HFFc6 (cell line): Measurements from ENCODE around the gene IL24. TPM values are rescaled to one million over a fixed set of nuclear protein-coding genes. Genes with fewer than 3 reads are reported as not detected.

Experiments used
- DNase-seq: peaks from one replicate; pipeline ENCODE4 v3.0.0-alpha.2; 2018
- H3K27ac Mint-ChIP-seq: 2 replicates; pipeline ENCODE4 v1.8.0; 2020; ENCODE audit warnings: mild to moderate bottlenecking, mixed read lengths
- H3K27me3 Mint-ChIP-seq: 2 replicates; pipeline ENCODE4 v1.8.0; 2021; ENCODE audit warnings: mild to moderate bottlenecking, moderate library complexity, mixed read lengths; ENCODE audit not compliant: insufficient read depth
- H3K36me3 Mint-ChIP-seq: 2 replicates; pipeline ENCODE4 v1.8.0; 2021; ENCODE audit warnings: low read depth, mixed read lengths
- H3K4me1 Mint-ChIP-seq: 2 replicates; pipeline ENCODE4 v1.8.0; 2020; ENCODE audit warnings: low read depth, mixed read lengths
- H3K4me3 Mint-ChIP-seq: 2 replicates; pipeline ENCODE4 v1.8.0; 2020; ENCODE audit warnings: mild to moderate bottlenecking, moderate library complexity, mixed read lengths
- H3K9me3 Mint-ChIP-seq: 2 replicates; pipeline ENCODE4 v1.8.0; 2020; ENCODE audit warnings: mild to moderate bottlenecking, mixed read lengths
- total RNA-seq, 6 experiments: library from RNA; stranded (reverse); fragmentation: NEBNext Ultra II Directional; extraction: Animal tissue kit (Norgen Biotek cat#: 25700); gene quantifications; 2 replicates in 1 of 6; 3 replicates in 5 of 6; pipeline ENCODE4 v1.2.3, GENCODE V29; 2021
- TF ChIP-seq, protein P1 (sequence below): fragments of 200-600 bp; sonication (generic); IDR thresholded peaks from 2 replicates; pipeline ENCODE4 v1.5.0; 2021; ENCODE audit warnings: antibody characterized with exemption, mild to moderate bottlenecking

IL24 gene
- total RNA-seq, 6 experiments from 2014 or later, result 0.24 TPM; not detected in 5

DNA sequence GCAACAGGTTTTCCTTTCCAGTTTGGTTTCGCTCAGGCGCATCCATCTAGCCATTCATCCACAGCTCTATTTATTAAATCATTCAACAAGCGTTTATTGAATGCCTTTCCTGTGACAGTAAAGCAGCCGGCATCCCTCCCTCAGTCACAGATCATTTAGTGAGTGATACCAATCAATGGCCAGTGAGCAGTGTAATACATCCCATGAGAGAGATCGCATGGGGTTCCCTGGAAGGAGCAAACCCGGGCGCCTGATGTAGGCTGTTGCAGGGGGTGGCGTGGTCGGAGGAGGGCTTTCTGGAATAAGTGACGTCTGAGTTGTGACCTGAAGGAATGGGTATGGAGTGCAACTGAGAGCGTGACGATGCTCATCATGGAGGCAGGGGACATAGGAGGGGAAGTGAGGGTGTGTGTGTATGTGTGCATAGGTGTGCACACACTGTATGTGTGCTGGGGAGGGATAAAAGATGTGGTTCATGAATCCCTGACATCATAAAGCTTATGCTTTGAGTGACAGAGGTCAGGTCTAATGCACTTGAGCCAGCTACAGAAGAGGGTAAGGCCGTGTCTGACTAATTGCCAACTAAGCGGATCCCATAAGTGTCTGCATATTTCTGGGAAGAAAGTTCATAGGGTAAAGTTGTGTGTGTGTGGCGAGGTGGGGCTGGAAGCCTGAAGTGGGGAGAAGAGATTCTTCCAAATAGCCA lies 17.9 kb downstream of the IL24 start:
- no peaks in the 10 kb centered on the region for H3K36me3 Mint-ChIP-seq
- no peak overlapping the region for H3K27ac Mint-ChIP-seq
- no peaks in the 10 kb centered on the region for H3K9me3 Mint-ChIP-seq
- no peak overlapping the region for H3K4me3 Mint-ChIP-seq
- peaks cover 15% of the 10 kb centered on the region for H3K27me3 Mint-ChIP-seq
- no peak for DNase-seq
- peaks cover 4% of the 10 kb centered on the region for H3K4me1 Mint-ChIP-seq
- TF ChIP-seq, protein P1, sequence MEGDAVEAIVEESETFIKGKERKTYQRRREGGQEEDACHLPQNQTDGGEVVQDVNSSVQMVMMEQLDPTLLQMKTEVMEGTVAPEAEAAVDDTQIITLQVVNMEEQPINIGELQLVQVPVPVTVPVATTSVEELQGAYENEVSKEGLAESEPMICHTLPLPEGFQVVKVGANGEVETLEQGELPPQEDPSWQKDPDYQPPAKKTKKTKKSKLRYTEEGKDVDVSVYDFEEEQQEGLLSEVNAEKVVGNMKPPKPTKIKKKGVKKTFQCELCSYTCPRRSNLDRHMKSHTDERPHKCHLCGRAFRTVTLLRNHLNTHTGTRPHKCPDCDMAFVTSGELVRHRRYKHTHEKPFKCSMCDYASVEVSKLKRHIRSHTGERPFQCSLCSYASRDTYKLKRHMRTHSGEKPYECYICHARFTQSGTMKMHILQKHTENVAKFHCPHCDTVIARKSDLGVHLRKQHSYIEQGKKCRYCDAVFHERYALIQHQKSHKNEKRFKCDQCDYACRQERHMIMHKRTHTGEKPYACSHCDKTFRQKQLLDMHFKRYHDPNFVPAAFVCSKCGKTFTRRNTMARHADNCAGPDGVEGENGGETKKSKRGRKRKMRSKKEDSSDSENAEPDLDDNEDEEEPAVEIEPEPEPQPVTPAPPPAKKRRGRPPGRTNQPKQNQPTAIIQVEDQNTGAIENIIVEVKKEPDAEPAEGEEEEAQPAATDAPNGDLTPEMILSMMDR, result no peak

GRCh38 chr1:206916000-206916709 lies 18.9 kb downstream of the IL24 start:
- Mint-ChIP-seq H3K4me1 (peaks cover 4% of the 10 kb centered on the region), H3K9me3 (no peaks in the 10 kb centered on the region), H3K27ac (no peak overlapping the region), H3K27me3 (peaks cover 15% of the 10 kb centered on the region), H3K4me3 (no peak overlapping the region), H3K36me3 (no peaks in the 10 kb centered on the region)
- DNase-seq, result no peak
- TF ChIP-seq, protein P1, result no peak

DNA sequence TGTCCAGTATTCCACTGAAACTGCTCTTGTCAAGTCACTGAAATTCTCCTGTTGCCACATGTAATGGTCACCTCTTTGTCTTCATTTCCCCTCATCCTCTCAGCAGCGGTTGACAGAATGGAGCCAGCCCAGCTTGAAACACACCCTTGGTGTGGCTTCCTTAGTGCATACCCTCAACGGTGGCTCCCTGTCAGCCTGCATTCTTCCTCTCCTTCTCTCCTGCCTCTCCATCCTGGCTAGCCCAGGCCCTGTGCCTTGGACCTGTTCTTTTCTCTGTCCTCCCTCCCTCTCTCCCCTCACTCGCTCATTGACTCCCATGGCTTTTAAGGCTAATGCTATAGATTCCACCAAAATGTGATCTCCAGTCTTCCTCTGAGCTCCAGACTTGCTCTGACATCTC lies 20.8 kb downstream of the IL24 start:
- peaks cover 15% of the 10 kb centered on the region for H3K27me3 Mint-ChIP-seq
- H3K27ac Mint-ChIP-seq, result no peak overlapping the region
- no peaks in the 10 kb centered on the region for H3K4me1 Mint-ChIP-seq
- H3K36me3 Mint-ChIP-seq, result no peaks in the 10 kb centered on the region
- H3K9me3 Mint-ChIP-seq, result no peaks in the 10 kb centered on the region
- no peak for DNase-seq
- no peak overlapping the region for H3K4me3 Mint-ChIP-seq
- TF ChIP-seq, protein P1, result no peak

GRCh38 chr1:206921772-206922265 lies 24.6 kb downstream of the IL24 start, which contains the start of gene FCMR:
Gene FCMR (minus strand): TSS chr1:206921941. CDS start chr1:206921854, 87 bp downstream.
- no peak within 1 kb of the TSS for H3K27ac Mint-ChIP-seq
- H3K27me3 Mint-ChIP-seq, result peaks cover 9% of the 10 kb centered on the region
- H3K4me1 Mint-ChIP-seq, result peaks cover 7% of the 10 kb centered on the region; the same call in 1 of the 2 replicates
- no peak for DNase-seq
- TF ChIP-seq, protein P1, result no peak
- H3K4me3 Mint-ChIP-seq, result no peak within 1 kb of the TSS
- no peaks in the 10 kb centered on the region for H3K9me3 Mint-ChIP-seq
- H3K36me3 Mint-ChIP-seq, result no peaks in the 10 kb centered on the region

GRCh38 chr1:206922524-206922923 lies 25.3 kb downstream of the IL24 start:
- TF ChIP-seq, protein P1, result no peak
- Mint-ChIP-seq H3K4me3 (no peak overlapping the region), H3K4me1 (peaks cover 13% of the 10 kb centered on the region), H3K9me3 (no peaks in the 10 kb centered on the region), H3K36me3 (no peaks in the 10 kb centered on the region), H3K27me3 (peaks cover 5% of the 10 kb centered on the region), H3K27ac (no peak overlapping the region)
- DNase-seq, result no peak
